CD4-positive, alpha-beta T cell treated with Interleukin-15 for 4 hours (primary cell): ENCODE data around the gene THADA.
"Not testable (repeated sequence)": the region's sequence is repeated elsewhere in the genome, so short reads cannot be mapped to it uniquely, and the experiment has no call there.

Experiments
- DNase-seq: peaks from one replicate; pipeline ENCODE4 v3.0.0-alpha.2; 2020; ENCODE audit warnings: low spot score

Gene THADA

DNA sequence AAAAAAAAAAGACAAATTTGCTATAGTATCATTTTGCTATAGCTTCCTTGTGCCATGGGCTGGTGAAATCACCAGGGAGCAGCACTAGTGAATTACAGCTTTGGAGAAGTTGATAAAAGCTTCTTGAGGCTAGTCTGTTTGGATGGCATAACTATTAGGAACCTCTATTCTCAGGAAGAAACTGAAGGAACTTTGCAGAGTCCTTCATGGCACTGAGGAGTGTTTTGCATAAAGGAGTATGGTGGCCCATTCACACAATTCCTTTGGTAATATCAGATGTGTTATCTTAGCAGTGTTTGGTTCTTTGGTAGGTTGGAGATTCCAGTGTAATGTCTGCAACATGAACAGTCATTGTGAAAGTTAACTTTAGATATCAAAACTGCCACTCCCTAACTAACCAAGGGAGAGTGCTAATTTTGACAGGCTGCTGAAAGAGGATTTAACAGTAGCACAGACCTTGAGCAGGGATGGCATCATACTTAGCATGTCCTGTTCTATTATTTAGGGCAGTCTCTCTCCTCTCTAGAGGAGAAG is 292.8 kb downstream of the THADA start:
- DNase-seq = no peak

GRCh38 chr2:43302182-43302960 is 293.5 kb downstream of the THADA start:
- DNase-seq = no peak

DNA sequence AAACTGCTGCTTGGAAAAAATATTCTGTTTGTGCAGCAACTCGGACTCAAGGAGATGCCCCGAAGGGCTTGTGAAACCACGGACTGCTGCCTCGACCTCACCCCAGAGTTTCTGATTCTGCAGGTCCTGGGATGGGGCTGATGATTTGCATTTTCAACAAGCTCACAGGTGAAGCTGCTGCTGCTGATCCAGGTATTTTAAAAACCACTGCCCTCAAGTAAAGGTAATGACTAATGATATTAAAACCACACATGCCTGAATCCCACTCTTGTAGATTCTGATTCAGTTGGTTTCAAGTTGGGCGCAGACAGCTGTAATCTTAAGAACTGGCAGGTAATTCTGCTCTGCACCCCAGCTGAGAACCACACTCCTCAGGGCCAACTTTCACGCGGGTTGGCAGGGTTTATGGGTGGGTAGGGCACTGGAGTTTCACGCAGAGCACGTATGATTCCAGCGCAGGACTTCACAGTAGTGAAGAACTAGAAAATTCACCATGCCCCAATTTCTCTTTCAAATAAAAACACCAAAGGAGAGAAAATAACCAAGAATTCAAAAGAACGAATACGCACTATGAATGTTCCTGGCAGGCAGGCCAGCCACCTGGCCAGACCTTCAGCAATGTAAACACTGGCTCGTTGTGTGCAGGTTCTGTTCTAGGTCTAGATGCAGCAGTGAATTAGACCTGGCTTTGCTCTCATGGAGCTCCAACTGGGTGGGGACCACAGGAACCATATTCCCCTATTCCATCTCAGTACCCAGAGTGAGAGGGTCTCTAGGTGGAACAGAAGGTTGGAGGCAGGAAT is 294.9 kb downstream of the THADA start:
- DNase-seq = no peak

GRCh38 chr2:43300222-43300621 is 295.6 kb downstream of the THADA start:
- DNase-seq = no peak

- no peak for DNase-seq
Observed at GRCh38 chr2:43298500-43298899, 297.3 kb downstream of the THADA start.

DNA sequence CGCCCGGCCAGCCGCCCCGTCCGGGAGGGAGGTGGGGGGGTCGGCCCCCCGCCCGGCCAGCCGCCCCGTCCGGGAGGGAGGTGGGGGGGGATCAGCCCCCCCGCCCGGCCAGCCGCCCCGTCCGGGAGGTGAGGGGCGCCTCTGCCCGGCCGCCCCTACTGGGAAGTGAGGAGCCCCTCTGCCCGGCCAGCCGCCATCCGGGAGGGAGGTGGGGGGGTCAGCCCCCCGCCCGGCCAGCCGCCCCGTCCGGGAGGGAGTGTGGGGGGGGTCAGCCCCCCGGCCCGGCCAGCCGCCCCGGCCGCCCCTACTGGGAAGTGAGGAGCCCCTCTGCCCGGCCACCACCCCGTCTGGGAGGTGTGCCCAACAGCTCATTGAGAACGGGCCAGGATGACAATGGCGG is 298.1 kb downstream of the THADA start:
- not testable (repeated sequence) for DNase-seq

DNA sequence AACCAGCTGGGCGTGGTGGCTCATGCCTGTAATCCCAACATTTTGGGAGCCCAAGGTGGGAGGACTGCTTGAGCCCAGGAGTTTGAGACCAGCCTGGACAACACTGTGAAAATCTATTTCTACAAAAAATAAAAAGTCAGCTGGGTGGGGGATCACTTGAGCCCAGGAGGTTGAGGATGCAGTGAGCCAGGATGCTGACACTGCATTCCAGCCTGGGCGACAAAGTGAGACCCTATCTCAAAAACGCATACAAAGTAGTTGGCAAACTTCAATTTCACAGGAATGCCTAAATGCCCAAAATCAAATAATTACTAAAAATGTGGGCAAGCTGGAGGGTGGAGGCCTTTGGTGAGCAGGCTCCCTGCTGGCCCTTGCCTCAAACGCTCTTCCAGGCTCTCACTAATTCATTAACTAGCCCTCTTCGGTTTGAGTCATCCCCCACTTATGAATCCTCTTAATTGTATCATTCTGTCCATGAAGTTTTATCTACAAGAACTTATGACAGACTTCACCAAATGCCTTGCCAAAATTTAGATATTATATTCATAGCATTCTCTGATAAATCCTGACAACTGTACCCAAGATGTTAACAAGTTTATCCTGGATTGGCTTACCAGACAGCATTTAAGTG is 300.8 kb downstream of the THADA start:
- no peak for DNase-seq

DNA sequence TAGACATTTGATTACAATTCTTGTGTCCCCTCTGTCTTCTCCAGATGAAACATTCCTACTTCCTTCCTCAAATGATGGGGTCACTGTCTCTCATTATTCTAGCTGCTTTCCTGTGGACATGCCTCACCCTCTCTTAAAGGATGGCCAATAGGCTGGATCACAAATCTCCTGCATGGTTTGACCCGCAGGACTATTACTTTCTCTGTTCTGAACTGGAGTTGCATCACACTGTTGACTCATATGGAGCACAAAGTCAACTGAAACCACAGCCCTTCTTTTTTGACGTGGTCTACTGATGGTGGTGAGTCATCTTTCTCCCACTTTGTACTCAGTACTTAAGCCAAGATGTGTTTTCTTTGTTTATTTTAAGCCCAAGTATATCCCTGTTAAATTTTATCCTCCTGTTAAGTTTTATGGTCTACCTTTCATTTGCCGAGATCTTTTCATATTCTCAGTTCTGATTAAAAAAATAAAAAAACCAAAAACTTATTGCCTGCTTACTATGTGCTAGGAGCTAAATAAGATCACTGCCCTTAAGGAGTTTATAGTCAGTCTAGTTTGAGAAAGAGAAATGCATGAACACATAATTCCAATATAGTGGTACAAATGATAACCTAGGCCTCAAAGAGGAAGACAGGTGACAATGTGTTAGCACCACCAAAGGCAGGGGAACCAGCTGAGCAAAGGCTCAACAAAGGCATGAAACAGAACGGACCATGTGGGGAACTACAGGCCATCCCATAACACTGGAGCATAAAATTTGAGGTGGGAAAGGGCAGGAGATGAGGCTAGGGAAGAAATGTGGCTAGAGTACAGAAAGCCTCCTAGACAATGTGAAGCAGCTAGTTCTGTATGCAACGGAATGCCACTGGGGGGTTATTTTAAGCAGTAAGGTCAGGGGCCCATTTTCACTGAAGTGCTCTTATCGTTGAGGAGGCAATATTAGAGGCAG is 301.8 kb downstream of the THADA start:
- DNase-seq = peak; percentile 49

- DNase-seq = no peak
Observed at GRCh38 chr2:43292851-43293743, 302.7 kb downstream of the THADA start.

DNA sequence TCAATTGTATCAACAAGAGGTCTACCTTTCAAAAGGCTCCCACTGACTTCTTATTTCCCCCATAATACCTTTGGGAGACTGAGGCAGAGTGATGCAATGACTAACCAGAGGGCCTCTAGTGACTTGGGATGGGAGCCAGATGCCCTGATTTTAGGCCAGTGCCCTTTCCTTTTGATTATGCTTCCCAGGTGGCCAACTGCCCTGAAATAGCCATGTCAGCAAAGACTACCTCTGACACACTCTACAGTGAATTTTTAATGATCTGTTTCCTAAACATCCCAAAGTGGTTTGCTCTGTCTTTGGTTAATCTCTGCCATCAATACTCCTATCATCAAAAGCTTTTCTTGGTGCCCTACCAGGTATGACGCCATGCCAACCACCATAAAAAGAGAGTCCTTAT is 303.5 kb downstream of the THADA start:
- DNase-seq = no peak

DNA sequence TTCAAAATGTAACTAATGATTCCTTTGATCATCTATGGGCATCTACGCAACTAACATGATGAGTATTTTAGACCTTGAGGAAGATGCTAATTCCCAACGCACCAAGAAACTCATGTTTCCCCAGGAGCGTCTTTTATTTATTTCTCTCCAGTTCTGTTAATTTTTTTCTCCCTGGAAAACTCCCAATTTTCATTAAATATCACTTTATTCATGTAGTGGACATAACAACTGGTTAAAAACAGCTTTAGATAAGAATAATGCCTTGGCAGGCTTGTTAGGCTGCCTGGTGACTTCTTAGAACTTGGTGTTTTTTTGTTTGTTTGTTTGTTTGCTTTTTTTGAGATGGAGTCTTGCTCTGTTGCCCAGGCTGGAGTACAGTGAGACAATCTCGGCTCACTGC is 306.5 kb downstream of the THADA start:
- DNase-seq = no peak

DNA sequence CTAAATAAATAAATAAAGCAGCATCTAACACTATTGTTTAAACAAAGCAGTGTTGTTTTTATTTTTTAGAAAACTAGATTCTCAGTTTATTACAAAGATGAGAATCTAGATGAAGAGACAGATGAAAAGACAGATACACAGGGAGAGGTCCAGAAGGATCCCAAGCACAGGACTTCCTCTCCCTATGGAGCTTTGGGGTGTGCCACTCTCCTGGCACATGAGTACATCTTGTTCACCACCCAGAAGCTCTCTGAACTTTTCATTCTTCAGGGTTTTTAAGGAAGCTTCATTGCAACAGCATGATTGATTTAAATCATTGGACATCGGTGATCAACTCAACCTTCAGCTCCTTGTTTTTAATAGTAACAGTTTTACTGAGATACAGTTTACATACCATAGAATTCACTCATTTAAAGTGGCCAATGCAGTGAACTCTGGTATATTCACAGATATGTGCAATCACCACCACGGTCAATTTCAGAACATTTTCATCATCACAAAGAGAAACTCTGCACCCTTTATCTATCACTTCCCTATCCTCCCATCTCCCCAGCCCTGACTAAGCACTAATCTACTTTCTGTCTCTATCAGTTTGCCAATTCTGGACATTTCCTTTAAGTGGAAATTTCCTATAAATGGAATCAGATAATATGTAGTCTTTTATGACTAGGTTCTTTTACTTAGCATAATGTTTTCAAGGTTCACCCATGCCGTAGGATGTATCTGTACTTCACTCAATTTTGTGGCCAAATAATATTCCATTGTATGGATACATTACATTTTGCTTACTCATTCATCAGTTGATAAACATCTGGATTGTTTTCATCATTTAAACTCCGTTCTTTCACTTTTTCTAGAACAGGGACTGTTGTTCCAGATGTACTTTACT is 307.2 kb downstream of the THADA start:
- DNase-seq = no peak

- no peak for DNase-seq
Observed at GRCh38 chr2:43285987-43286386, 309.9 kb downstream of the THADA start.

GRCh38 chr2:43284967-43285366 is 310.9 kb downstream of the THADA start:
- no peak for DNase-seq

- DNase-seq = not testable (repeated sequence)
Observed at GRCh38 chr2:43284347-43284746, 311.5 kb downstream of the THADA start.

DNA sequence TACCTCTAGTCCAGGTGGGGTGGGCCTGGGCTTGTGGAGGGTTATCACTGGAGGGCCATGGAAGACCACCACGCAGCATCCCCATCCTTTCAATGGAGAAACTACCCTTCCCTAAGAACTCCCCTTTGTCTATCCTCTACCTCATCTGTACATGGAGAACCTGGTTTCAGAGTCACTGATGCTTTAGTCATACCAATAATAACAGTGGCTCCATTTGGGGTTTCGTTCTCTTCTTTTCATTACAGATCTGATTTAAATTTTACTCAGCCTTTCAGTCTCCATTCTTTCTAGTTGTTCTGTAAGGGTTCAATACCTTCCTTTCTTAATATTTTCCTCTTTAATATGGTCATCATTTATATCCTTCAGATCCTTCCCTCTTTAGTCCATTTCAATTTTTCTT is 314.8 kb downstream of the THADA start:
- no peak for DNase-seq

DNA sequence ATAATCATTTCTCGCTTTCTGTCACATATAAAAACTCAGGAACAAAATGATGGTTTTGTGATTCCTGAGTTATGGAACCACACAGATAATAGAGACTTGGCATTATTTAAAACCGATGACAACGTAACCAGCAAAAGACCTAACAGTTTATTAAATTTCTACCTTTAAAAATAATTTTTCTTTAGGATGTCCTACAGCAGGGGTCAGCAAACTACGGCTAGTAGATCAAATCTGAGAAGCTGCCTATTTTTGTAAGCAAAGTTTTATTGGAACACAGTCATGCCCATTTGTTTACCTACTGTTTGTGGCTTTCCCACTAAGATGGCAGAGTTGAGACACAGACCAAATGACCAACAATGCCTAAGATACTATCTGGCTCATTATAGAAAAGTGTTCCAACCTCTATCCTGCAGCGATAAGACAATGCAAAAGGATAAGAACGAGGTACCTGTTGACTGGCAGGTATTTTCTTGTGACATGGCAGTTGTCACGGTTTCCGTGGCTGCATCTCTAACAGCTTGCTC is 316.5 kb downstream of the THADA start:
- no peak for DNase-seq

GRCh38 chr2:43278564-43279220 is 317.1 kb downstream of the THADA start:
- DNase-seq = no peak

DNA sequence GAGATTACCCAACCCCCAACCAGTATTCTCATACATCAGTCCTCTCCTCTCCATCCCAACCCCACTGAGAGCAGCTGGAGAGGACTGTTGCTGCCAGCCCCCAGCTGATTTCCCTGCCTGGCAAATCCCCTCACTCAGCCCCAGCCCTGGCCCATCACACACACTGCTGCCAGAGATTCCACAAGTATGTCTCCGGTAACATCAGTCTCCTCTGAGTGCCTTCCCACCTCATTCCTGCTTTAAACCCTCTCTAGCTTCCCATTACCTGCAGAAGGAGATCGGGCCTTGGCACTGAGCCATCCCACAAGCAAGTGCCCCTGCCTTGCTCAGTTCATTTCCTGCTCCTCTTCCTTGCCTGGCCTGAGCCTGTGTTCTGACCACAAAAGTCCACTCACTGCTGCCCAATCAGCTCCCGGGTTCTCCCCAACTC is 318.9 kb downstream of the THADA start:
- no peak for DNase-seq
